Measurements from ENCODE around the gene POLD1.

DNA sequence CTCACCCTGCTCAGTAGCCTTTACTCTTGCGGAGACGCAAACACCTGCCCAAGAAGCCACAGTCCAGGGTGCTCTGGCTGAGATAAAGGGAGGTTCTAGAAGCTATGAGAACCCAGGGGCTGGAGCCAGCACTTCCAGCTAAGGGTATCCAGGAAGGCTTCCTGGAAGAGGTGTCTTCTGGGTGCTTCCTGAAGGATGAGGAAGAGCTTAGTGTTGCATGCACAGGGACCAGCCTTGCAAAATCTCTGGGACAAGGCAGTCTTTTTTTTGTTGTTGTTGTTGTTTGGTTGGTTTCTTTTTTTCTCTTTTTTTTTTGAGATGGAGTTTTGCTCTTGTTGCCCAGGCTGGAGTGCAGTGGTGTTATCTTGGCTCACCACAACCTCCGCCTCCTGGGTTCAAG lies 69.1 kb downstream of the POLD1 start:
- TF ChIP-seq POLR2A (IDR thresholded peaks at IDR 0.05) = no peak
- TF ChIP-seq, protein P1, sequence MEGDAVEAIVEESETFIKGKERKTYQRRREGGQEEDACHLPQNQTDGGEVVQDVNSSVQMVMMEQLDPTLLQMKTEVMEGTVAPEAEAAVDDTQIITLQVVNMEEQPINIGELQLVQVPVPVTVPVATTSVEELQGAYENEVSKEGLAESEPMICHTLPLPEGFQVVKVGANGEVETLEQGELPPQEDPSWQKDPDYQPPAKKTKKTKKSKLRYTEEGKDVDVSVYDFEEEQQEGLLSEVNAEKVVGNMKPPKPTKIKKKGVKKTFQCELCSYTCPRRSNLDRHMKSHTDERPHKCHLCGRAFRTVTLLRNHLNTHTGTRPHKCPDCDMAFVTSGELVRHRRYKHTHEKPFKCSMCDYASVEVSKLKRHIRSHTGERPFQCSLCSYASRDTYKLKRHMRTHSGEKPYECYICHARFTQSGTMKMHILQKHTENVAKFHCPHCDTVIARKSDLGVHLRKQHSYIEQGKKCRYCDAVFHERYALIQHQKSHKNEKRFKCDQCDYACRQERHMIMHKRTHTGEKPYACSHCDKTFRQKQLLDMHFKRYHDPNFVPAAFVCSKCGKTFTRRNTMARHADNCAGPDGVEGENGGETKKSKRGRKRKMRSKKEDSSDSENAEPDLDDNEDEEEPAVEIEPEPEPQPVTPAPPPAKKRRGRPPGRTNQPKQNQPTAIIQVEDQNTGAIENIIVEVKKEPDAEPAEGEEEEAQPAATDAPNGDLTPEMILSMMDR (IDR thresholded peaks at IDR 0.05) = no peak

All from esophagus squamous epithelium (tissue), 4 donors.